Retinal pigment epithelial cell (primary cell): ENCODE measurements around the gene CHCHD5.

Source experiments
- DNase-seq: peaks from one replicate; pipeline ENCODE4 v3.0.0-alpha.2; 2010; ENCODE audit warnings: low read depth
- H3K4me3 ChIP-seq: 2 replicates; pipeline ENCODE4 v1.5.1; 2011; ENCODE audit warnings: mild to moderate bottlenecking, low read length, control low read depth, moderate library complexity
- CTCF ChIP-seq: conservative IDR thresholded peaks from 2 replicates; pipeline ENCODE4 v1.5.1; 2011; ENCODE audit warnings: low read depth, low read length, control low read depth, inconsistent platforms

CHCHD5 gene

GRCh38 chr2:112634874-112635157 lies 50.4 kb downstream of the CHCHD5 start:
- TF ChIP-seq CTCF = no peak
- no peak for DNase-seq
- H3K4me3 ChIP-seq = no peak overlapping the region

- TF ChIP-seq CTCF = no peak
- no peak overlapping the region for H3K4me3 ChIP-seq
- DNase-seq = no peak
These were observed 52.3 kb downstream of the CHCHD5 start for GRCh38 chr2:112636605-112637288.

- no peak overlapping the region for H3K4me3 ChIP-seq
- no peak for TF ChIP-seq CTCF
- DNase-seq = no peak
These were observed 52.9 kb downstream of the CHCHD5 start for GRCh38 chr2:112637289-112637660.
